Esophagus (tissue), 2 donors: ENCODE measurements around the gene ZFP62. TPM values are rescaled to one million over a fixed set of nuclear protein-coding genes. Genes with fewer than 3 reads are reported as not detected.
A peak's percentile ranks its signal among the peaks of the same experiment; 100 is the strongest.

Experiments
- H3K27ac ChIP-seq, 2 donors: one replicate each; pipeline ENCODE4 v1.5.1; 2013; ENCODE audit warnings: low read depth in 2 of 2, mild to moderate bottlenecking in 2 of 2, inconsistent platforms in 1 of 2, low read length in 1 of 2, moderate library complexity in 1 of 2
- H3K27me3 ChIP-seq, 2 donors: one replicate each; pipeline ENCODE4 v1.6.1; 2013; ENCODE audit warnings: low read length in 2 of 2, control low read depth in 1 of 2, mild to moderate bottlenecking in 1 of 2; ENCODE audit not compliant: insufficient read depth in 2 of 2, control insufficient read depth in 1 of 2
- H3K36me3 ChIP-seq, 2 donors: one replicate each; pipeline ENCODE4 v1.6.1; 2013; ENCODE audit warnings: low read length in 1 of 2; ENCODE audit not compliant: control insufficient read depth in 2 of 2, insufficient read depth in 2 of 2
- H3K4me1 ChIP-seq, 2 donors: one replicate each; pipeline ENCODE4 v1.6.1; 2013; ENCODE audit warnings: low read length in 1 of 2; ENCODE audit not compliant: control insufficient read depth in 2 of 2, insufficient read depth in 2 of 2
- H3K4me3 ChIP-seq, 2 donors: one replicate each; pipeline ENCODE4 v1.5.1; 2013; ENCODE audit warnings: low read length in 2 of 2, mild to moderate bottlenecking in 2 of 2, low read depth in 1 of 2, moderate library complexity in 1 of 2
- H3K9me3 ChIP-seq, 2 donors: one replicate each; pipeline ENCODE4 v1.6.1; 2013; ENCODE audit warnings: mild to moderate bottlenecking in 2 of 2, low read depth in 1 of 2, low read length in 1 of 2, moderate library complexity in 1 of 2; ENCODE audit not compliant: control insufficient read depth in 2 of 2, insufficient read depth in 1 of 2
- WGBS, 2 donors: extraction: QIAGEN DNeasy Blood & Tissue Kit; methylation state at CpG; one replicate each; pipeline ENCODE4 v1.1.7; 2013; 5-methylcytosine and 5-hydroxymethylcytosine counted together
- polyA plus RNA-seq, 2 donors: library from polyadenylated mRNA; stranded (reverse); fragments of 200-250 nt; gene quantifications; one replicate each; pipeline ENCODE4 v1.2.3, GENCODE V29; 2013
- donor health status: healthy with polysubstance abuse.
- donor health status: Bipolar disorder and iron deficiency.

Gene ZFP62
- polyA plus RNA-seq, 2 donors = 10.3 to 23.6 TPM

DNA sequence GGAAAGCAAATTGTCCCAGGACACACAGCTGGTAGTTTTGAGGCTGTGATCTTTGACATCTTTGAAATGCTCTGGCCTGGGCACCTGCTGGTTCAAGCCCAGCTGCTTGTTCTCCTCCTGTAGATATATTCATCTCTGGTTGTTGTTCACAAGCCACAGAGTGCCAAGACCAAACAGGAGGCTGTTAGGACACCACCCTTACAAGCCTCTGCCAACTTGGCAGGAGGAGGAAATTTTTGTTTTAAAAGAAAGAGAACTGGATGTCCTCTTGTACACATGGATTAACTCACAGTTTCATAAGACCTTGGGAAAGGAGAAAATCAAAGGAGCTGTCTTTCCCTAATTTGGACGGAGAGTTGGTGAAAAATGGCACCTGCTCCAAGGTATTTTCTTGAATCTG, 8.5 kb upstream of the ZFP62 start:
- Histone ChIP-seq H3K27me3 (no peaks in the 10 kb centered on the region), H3K4me1 (peaks cover 0 to 17% of the 10 kb centered on the region in 2 donors), H3K9me3 (no peaks in the 10 kb centered on the region), H3K4me3 (no peak overlapping the region), H3K27ac (peak overlapping the region; percentile 49 to 78), H3K36me3 (no peaks in the 10 kb centered on the region)
- 32 to 43% methylated on average over 1 of the region's 1 CpG for WGBS, 2 donors

DNA sequence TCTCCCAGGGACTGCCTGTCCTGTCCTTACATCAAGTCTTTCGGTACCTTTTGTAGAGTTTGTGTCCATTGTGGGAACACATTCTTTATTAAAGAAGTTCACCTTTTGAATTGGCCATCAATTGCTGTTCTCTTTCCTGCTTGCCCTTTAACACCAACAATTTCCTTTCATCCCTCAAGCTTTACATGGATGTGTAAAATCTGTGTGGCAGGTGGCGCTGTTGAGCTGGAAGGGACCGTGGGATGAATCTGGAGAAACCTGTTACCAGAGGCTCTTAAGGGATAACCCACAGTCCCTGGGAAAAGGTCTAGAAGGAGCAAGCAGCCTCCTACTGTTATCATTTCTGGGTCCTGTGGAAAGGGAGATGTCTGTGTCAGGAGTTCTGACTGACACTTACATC, 7.9 kb upstream of the ZFP62 start:
- WGBS, 2 donors = 1 to 4% methylated on average over 3 of the region's 3 CpGs
- no peak overlapping the region for H3K4me3 ChIP-seq
- no peaks in the 10 kb centered on the region for H3K36me3 ChIP-seq
- no peaks in the 10 kb centered on the region for H3K9me3 ChIP-seq
- peaks cover 0 to 16% of the 10 kb centered on the region in 2 donors for H3K4me1 ChIP-seq
- H3K27me3 ChIP-seq = no peaks in the 10 kb centered on the region
- H3K27ac ChIP-seq = peak overlapping the region in 1 of 2 donors; percentile 55

DNA sequence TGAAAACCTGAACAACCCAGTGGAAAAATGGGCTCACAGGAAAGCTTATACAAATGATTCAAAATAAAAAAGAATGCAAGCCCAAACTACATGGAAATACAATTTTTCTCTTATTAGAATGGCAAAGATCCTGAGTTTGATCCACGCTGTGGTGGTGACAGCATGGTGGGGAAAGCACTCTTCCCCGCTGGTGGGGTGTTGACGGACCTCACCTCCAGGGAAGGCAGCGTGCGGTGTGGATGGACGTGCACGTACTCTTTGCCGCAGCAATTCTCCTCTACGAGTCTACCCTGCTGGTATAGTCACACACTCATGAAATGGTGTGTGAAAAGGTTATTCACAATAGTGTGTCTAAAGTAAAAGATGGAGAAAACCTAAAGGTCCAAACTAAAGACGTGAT, 5.9 kb upstream of the ZFP62 start:
- no peak overlapping the region for H3K27ac ChIP-seq
- H3K4me3 ChIP-seq = no peak overlapping the region
- H3K9me3 ChIP-seq = no peaks in the 10 kb centered on the region
- no peaks in the 10 kb centered on the region for H3K36me3 ChIP-seq
- H3K27me3 ChIP-seq = no peaks in the 10 kb centered on the region
- H3K4me1 ChIP-seq = peaks cover 0 to 7% of the 10 kb centered on the region in 2 donors
- 88 to 91% methylated on average over 10 of the region's 10 CpGs for WGBS, 2 donors

DNA sequence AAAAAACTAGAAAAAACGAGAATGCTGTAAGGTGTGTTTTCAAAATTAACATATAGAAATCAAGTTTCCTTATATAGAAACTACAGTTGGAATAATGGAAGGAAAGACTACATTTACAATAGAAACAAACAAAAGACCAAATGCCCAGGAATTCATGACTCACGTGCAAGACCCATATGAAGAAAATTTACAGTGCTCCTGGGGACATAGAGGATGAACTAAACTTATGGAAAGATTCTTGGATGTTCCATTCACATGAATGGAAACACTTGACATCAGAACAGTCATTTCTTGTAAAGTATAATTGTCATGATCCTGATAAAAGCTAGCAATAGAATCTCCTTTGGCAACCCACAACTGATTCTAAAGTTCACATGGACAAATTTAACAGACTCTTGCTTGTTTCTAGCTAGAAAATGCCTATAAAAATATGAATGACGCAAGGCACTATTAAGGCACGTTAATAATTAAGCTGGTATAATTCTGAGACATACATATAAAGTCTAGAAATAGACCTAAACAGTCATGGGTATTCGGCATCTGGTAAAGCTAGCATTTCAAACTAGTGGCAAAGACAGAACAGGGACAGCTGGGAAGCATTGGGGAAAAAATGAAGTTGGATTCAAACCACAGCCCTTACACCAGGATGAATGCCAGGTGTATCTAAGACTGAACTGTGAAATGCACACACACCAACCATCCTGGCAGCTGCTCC, 5.1 kb upstream of the ZFP62 start:
- Histone ChIP-seq H3K27me3 (no peaks in the 10 kb centered on the region), H3K9me3 (no peaks in the 10 kb centered on the region), H3K4me3 (no peak overlapping the region), H3K36me3 (no peaks in the 10 kb centered on the region), H3K27ac (no peak overlapping the region), H3K4me1 (peaks cover 0 to 7% of the 10 kb centered on the region in 2 donors)
- WGBS, 2 donors = 55 to 62% methylated on average over 5 of the region's 5 CpGs

DNA sequence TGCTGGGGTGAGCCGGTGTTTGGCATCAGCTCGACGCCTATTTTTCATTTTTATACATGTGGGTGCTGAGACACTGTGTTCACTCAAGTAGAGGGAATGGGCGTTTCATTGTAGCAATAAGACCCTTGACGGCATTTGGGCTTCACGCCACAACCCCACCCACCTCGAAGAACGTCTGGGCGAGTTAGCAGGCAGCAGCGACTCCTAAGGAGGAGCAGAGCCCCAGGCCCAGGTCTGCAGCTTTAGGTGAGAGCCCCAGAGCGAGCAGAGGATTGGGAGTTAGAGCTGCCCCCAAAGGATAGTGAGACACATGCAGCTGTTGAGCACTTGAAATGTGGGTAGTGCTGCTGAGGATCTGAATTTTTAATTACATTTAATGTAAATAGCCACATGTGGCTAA, 1.6 kb upstream of the ZFP62 start:
- H3K4me3 ChIP-seq = no peak overlapping the region
- peaks cover 0 to 3% of the 10 kb centered on the region in 2 donors for H3K4me1 ChIP-seq
- peaks cover 0 to 3% of the 10 kb centered on the region in 2 donors for H3K36me3 ChIP-seq
- H3K27me3 ChIP-seq = no peaks in the 10 kb centered on the region
- no peaks in the 10 kb centered on the region for H3K9me3 ChIP-seq
- H3K27ac ChIP-seq = no peak overlapping the region
- WGBS, 2 donors = 63 to 70% methylated on average over 11 of the region's 11 CpGs

DNA sequence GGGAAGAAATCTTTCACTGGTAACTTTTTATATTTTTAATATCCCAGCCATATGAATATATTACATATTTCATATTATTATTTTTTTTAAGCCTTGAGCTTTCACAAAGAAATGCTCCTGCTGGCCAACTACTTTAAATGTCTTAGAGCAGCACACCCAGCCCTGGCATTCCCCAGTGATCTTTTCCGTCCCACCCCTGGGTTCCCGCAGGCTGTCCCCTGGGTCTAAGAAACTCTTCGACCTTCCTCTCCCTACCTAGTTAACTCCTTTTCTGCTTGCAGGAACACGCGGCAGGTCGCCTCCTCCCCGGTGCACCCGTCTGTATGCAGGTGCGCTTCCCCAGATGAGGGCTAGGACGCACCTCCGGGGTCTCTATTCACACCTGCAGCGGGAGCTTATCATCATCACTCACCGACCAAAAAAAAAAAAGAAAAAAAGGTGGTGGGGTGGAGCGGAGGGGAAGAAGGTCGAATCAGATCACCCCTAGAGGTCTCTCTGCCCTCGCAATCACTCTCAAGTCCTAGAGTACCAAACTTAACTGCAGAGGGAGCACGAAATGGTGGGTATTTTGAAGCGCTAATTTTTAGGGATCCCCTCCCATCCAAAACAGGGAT, 696 bp downstream of the ZFP62 start:
- WGBS, 2 donors = 0% methylated on average over 18 of the region's 18 CpGs
- H3K27me3 ChIP-seq = no peaks in the 10 kb centered on the region
- H3K36me3 ChIP-seq = peaks cover 0 to 9% of the 10 kb centered on the region in 2 donors
- H3K4me1 ChIP-seq = peaks cover 0 to 3% of the 10 kb centered on the region in 2 donors
- no peaks in the 10 kb centered on the region for H3K9me3 ChIP-seq
- H3K4me3 ChIP-seq = peak overlapping the region; percentile 72 to 80
- H3K27ac ChIP-seq = peak overlapping the region; percentile 97 to 98

DNA sequence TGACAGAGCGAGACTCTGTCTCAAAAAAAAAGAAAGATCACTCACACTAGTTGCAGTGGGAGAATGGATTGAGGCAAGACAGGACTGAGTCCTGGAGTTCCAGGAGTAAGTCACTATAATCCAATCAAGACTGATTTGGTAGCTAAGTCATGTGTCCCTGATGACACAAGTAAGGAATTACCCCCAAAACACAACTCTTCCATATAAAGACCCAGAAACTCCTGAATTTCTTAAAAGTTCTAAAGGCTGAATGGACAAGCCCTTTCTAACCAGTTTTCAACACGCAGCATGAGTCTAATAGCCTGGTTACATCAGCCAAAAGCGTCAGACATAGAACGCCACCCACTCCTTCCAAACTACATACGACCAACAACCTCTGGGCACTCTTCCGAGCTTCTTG, 2.5 kb downstream of the ZFP62 start:
- 96 to 97% methylated on average over 6 of the region's 6 CpGs for WGBS, 2 donors
- Histone ChIP-seq H3K27me3 (no peaks in the 10 kb centered on the region), H3K4me1 (peaks cover 0 to 3% of the 10 kb centered on the region in 2 donors)

DNA sequence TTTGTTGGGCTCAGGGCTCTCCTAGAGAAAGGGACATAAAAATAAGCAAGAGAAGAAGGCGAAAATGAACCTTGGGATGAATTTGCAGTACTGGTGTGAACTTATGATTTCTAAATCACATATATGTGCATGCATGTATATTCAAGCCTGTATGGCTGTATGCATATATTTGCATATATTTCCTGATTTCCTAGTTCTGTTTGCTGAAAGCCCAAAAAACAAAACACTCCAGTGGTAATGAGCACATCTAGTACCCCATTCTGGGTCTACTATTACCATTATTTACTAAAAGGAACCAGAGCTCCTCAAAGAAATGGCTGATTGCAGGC, 7.3 kb downstream of the ZFP62 start:
- WGBS, 2 donors = 94 to 96% methylated on average over 1 of the region's 1 CpG
- H3K36me3 ChIP-seq = peaks cover 21 to 29% of the 10 kb centered on the region in 2 donors
- peaks cover 2 to 13% of the 10 kb centered on the region in 2 donors for H3K9me3 ChIP-seq
- H3K4me1 ChIP-seq = peaks cover 0 to 2% of the 10 kb centered on the region in 2 donors
- H3K27ac ChIP-seq = no peak overlapping the region
- no peaks in the 10 kb centered on the region for H3K27me3 ChIP-seq
- H3K4me3 ChIP-seq = no peak overlapping the region

More for the DNA sequence above, 2.5 kb downstream of the ZFP62 start:
- Histone ChIP-seq H3K4me3 (no peak overlapping the region), H3K9me3 (no peaks in the 10 kb centered on the region), H3K36me3 (peaks cover 0 to 12% of the 10 kb centered on the region in 2 donors), H3K27ac (no peak overlapping the region)

DNA sequence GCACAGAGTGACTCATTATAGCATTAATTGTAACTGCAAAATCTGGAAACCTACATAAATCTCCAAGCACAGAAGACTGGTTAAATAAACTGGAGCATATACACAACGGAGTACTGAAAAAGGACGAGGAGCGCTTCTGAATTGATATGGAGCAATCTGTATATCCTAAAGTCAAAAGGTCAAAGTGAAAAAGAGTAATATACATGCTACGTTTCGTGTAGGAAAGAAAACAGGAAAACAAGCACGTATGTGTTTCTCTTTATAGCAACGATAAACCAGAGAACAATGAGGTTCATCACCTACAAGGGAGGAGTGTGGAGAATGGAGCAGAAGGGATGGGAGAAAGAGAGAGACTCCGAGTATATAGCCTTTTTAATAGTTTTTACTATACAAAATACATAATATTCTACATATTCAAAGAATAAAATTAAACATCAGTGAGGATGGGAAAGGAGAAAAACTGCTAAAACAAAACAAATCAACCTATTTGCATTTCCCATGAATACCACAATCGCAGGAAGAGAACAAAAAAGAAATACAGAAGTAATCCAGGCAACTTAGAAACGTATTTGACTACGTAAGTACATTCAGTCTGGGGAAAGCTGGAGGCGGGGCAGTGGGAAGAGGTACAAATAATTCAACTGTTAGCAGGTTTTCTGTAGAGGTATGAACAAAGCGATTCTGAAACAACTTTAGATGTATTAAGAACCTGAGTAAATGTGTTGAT, 7.8 kb downstream of the ZFP62 start:
- Histone ChIP-seq H3K4me1 (no peaks in the 10 kb centered on the region), H3K27me3 (no peaks in the 10 kb centered on the region), H3K4me3 (no peak overlapping the region), H3K36me3 (peaks cover 21 to 27% of the 10 kb centered on the region in 2 donors), H3K9me3 (peaks cover 2 to 13% of the 10 kb centered on the region in 2 donors), H3K27ac (no peak overlapping the region)
- 78 to 83% methylated on average over 13 of the region's 13 CpGs for WGBS, 2 donors
